Measurements from ENCODE around the gene OXCT1. TPM values are rescaled to one million over a fixed set of nuclear protein-coding genes. Genes with fewer than 3 reads are reported as not detected.

OXCT1 gene
- total and polyA plus RNA-seq, 9 donors = 9.0 to 29.8 (median 15.4) TPM

- no peak for DNase-seq
- 83 to 88% (median 88%) methylated on average over 3 of the region's 3 CpGs for WGBS, 3 donors
- intact Hi-C loops (cut with DNase I) = no loop called here
- no peak overlapping the region for H3K4me3 ChIP-seq
- no peaks in the 10 kb centered on the region for H3K4me1 ChIP-seq (ENCODE audit: insufficient read depth)
- H3K36me3 ChIP-seq = no peaks in the 10 kb centered on the region
- no peaks in the 10 kb centered on the region for H3K9me3 ChIP-seq
- TF ChIP-seq CTCF (IDR thresholded peaks at IDR 0.05) (no peak), POLR2A (IDR thresholded peaks at IDR 0.05) (no peak)
- H3K27ac ChIP-seq = no peak overlapping the region
- no peaks in the 10 kb centered on the region for H3K27me3 ChIP-seq
Measured at GRCh38 chr5:41695920-41696582, 174.2 kb downstream of the OXCT1 start.

DNA sequence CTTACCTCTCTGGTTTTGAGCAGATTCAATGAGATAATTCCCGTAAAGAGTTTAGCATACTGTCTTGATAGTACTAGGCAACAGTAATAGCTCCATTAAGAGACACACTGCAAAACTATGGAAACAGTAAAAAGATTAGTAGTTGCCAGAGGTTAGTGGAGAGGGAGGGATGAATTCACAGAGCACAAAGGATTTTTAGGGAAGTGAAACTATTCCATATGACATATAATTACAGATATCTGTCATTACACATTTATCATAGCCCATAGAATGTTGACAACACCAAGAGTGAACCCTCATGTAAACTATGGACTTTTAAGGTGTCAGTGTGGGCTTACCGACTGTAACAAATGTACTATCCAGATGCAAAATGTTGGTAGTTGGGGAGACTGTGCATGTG, 183.5 kb downstream of the OXCT1 start:
- Histone ChIP-seq H3K4me3 (no peak overlapping the region), H3K27me3 (no peaks in the 10 kb centered on the region), H3K27ac (no peak overlapping the region), H3K4me1 (ENCODE audit: insufficient read depth) (no peaks in the 10 kb centered on the region), H3K36me3 (no peaks in the 10 kb centered on the region), H3K9me3 (no peaks in the 10 kb centered on the region)
- WGBS, 3 donors = 83 to 90% (median 87%) methylated on average over 2 of the region's 2 CpGs
- no peak for DNase-seq
- no peak for TF ChIP-seq EP300 (IDR thresholded peaks at IDR 0.05)
- no peak for TF ChIP-seq POLR2A (IDR thresholded peaks at IDR 0.05)
- no peak for TF ChIP-seq CTCF (IDR thresholded peaks at IDR 0.05)
- intact Hi-C loops (cut with DNase I) = no loop called here

DNA sequence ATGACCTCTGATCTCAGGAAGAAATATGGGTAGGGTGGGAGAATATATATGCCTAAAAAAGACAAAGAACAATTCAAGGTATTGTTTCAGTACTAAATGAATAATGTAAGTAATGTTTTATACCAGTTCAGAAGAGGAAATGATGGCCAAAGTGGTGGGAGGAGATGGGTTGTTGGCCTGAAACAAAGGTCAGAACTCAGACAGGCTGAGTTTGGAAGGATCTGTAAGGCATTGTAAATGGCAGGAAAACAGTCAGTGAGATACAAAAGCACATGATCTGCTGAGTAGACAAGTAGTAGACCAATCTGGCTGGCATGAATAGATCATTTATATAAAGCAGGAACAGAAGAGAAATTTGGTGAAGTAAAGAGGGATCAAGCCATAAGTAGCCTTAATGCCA, 184.0 kb downstream of the OXCT1 start:
- Histone ChIP-seq H3K27me3 (no peaks in the 10 kb centered on the region), H3K27ac (no peak overlapping the region), H3K36me3 (no peaks in the 10 kb centered on the region), H3K9me3 (no peaks in the 10 kb centered on the region), H3K4me3 (no peak overlapping the region), H3K4me1 (ENCODE audit: insufficient read depth) (no peaks in the 10 kb centered on the region)
- DNase-seq = no peak
- intact Hi-C loops (cut with DNase I) = no loop called here
- TF ChIP-seq EP300 (IDR thresholded peaks at IDR 0.05) = no peak
- no peak for TF ChIP-seq CTCF (IDR thresholded peaks at IDR 0.05)
- TF ChIP-seq POLR2A (IDR thresholded peaks at IDR 0.05) = no peak

GRCh38 chr5:41683181-41683580, 187.0 kb downstream of the OXCT1 start:
- no peaks in the 10 kb centered on the region for H3K36me3 ChIP-seq
- H3K4me3 ChIP-seq = no peak overlapping the region
- intact Hi-C loops (cut with DNase I) = no loop called here
- no peak overlapping the region for H3K27ac ChIP-seq
- H3K9me3 ChIP-seq = no peaks in the 10 kb centered on the region
- DNase-seq = no peak
- 79 to 88% (median 83%) methylated on average over 3 of the region's 3 CpGs for WGBS, 3 donors
- H3K27me3 ChIP-seq = no peaks in the 10 kb centered on the region
- TF ChIP-seq POLR2A (IDR thresholded peaks at IDR 0.05) (no peak), CTCF (IDR thresholded peaks at IDR 0.05) (no peak), EP300 (IDR thresholded peaks at IDR 0.05) (no peak)
- H3K4me1 ChIP-seq (ENCODE audit: insufficient read depth) = no peaks in the 10 kb centered on the region
